ENCODE measurements around the gene UPF1.

UPF1 gene

DNA sequence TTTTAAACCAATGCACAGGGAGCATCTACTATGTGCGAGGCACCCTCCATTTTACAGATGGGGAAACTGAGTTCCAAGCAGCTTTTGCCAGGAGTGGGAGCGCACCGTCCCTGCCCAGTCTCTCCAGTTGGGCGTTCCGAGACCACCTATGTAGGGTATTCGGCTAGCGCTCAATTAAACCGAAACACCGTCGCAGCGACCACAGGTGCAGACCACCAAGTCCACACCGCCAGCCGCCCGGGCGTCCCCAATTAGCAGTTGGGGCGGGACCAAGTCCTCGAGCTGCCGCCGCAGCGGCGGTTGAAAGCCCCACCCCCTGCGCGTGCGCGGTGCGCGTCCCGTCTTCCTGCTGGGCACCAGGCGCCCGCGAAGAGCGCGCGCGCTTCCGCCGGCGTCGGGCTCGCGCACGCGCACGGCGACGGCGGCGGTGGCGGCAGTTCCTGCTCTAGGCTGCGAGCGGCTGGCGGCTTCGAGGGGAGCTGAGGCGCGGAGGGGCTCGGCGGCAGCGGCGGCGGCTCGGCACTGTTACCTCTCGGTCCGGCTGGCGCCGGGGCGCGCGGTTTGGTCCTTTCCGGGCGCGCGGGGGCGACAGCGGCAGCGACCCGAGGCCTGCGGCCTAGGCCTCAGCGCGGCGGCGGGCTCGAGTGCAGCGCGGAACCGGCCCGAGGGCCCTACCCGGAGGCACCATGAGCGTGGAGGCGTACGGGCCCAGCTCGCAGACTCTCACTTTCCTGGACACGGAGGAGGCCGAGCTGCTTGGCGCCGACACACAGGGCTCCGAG, at the start of gene UPF1:
TSS of gene UPF1 (plus strand) at position 436 of the 782 bp plus-strand sequence. CDS start at position 687, 251 bp downstream.
- H3F3A ChIP-seq (ENCODE audit: insufficient read depth, low read length) = peaks cover 15% of the 10 kb centered on the region
- H3K4me2 ChIP-seq (ENCODE audit: low read depth, low read length) = peak within 1 kb of the TSS; percentile 100
- peaks cover 51% of the 10 kb centered on the region for H3K79me2 ChIP-seq (ENCODE audit: low read length)
- peak within 1 kb of the TSS; percentile 65; the same call in 1 of the 2 replicates for H3K27ac ChIP-seq (ENCODE audit: low read length)
- peaks cover 26% of the 10 kb centered on the region for H3K4me1 ChIP-seq (ENCODE audit: low read length)
- no peaks in the 10 kb centered on the region for H3K9me3 ChIP-seq (replicated peaks; ENCODE audit: insufficient read depth, low read length)
- H3K9me2 ChIP-seq (replicated peaks; ENCODE audit: insufficient read depth, low read length) = no peaks in the 10 kb centered on the region
- TF ChIP-seq EZH2 (optimal IDR thresholded peaks at IDR 0.05; ENCODE audit: low read depth, low read length) (no peak), EZH2phosphoT487 (IDR thresholded peaks at IDR 0.05; ENCODE audit: low read length) (no peak)
- TF ChIP-seq, protein P1, sequence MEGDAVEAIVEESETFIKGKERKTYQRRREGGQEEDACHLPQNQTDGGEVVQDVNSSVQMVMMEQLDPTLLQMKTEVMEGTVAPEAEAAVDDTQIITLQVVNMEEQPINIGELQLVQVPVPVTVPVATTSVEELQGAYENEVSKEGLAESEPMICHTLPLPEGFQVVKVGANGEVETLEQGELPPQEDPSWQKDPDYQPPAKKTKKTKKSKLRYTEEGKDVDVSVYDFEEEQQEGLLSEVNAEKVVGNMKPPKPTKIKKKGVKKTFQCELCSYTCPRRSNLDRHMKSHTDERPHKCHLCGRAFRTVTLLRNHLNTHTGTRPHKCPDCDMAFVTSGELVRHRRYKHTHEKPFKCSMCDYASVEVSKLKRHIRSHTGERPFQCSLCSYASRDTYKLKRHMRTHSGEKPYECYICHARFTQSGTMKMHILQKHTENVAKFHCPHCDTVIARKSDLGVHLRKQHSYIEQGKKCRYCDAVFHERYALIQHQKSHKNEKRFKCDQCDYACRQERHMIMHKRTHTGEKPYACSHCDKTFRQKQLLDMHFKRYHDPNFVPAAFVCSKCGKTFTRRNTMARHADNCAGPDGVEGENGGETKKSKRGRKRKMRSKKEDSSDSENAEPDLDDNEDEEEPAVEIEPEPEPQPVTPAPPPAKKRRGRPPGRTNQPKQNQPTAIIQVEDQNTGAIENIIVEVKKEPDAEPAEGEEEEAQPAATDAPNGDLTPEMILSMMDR (IDR thresholded peaks at IDR 0.05; ENCODE audit: low read length) = no peak
- H3K36me3 ChIP-seq (replicated peaks; ENCODE audit: insufficient read depth, low read length) = peaks cover 6% of the 10 kb centered on the region; the same call in 1 of the 2 replicates
- H3K9ac ChIP-seq (ENCODE audit: low read length) = peak within 1 kb of the TSS; percentile 84
- peaks cover 41% of the 10 kb centered on the region for H4K20me1 ChIP-seq (ENCODE audit: insufficient read depth, low read length)
- DNase-seq = peak; percentile 98
- H3K4me3 ChIP-seq (ENCODE audit: low read length) = peak within 1 kb of the TSS; percentile 75
- H2AFZ ChIP-seq (ENCODE audit: low read length) = peak within 1 kb of the TSS; percentile 98
- H3K27me3 ChIP-seq (replicated peaks; ENCODE audit: insufficient read depth, low read length) = no peaks in the 10 kb centered on the region

DNA sequence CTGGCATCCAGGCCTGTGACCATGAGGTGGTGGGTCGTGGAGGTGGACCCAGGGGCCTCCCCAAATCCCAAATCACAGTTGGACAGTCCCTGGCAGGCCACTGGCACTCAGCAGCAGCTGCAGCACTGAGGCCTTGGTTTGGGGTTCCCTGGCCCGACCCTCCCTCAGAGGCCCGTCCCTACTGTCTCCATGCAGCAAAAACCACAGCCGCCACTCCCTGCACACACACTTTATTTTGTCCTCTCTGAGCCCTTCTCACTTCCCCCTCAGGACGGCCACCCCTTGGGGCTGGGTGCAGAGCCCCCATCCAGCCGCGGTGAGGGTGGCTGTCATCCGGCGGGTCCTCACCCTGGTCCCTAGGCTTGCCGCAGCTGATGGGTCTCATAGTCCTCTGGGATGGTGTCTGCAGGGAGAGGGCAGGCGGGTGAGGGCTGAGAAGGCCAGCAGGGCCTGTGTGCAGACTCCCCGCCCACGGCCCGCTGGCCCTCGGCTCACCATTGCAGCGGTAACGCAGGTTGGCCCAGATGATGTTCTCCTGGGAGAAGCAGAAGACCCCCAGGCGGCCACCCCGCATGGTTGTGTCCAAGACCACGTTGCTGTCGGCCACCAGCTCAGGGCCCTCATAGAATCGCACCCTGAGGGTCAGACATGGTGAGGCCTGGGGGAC, 49.1 kb upstream of the UPF1 start:
- H3K4me1 ChIP-seq (ENCODE audit: low read length) = peaks cover 10% of the 10 kb centered on the region
- DNase-seq = no peak
- no peaks in the 10 kb centered on the region for H4K20me1 ChIP-seq (ENCODE audit: insufficient read depth, low read length)
- H3K4me3 ChIP-seq (ENCODE audit: low read length) = no peak overlapping the region
- H3K27me3 ChIP-seq (replicated peaks; ENCODE audit: insufficient read depth, low read length) = peaks cover 37% of the 10 kb centered on the region
- H3K4me2 ChIP-seq (ENCODE audit: low read depth, low read length) = no peak overlapping the region
- H3K36me3 ChIP-seq (replicated peaks; ENCODE audit: insufficient read depth, low read length) = no peaks in the 10 kb centered on the region
- no peaks in the 10 kb centered on the region for H3K9me3 ChIP-seq (replicated peaks; ENCODE audit: insufficient read depth, low read length)
- no peak overlapping the region for H3K27ac ChIP-seq (ENCODE audit: low read length)
- no peaks in the 10 kb centered on the region for H3K79me2 ChIP-seq (ENCODE audit: low read length)
- no peaks in the 10 kb centered on the region for H3F3A ChIP-seq (ENCODE audit: insufficient read depth, low read length)
- TF ChIP-seq EZH2 (optimal IDR thresholded peaks at IDR 0.05; ENCODE audit: low read depth, low read length) = no peak
- no peak for TF ChIP-seq EZH2phosphoT487 (IDR thresholded peaks at IDR 0.05; ENCODE audit: low read length)
- TF ChIP-seq, protein P1 (IDR thresholded peaks at IDR 0.05; ENCODE audit: low read length) = no peak
- H2AFZ ChIP-seq (ENCODE audit: low read length) = no peak overlapping the region
- no peaks in the 10 kb centered on the region for H3K9me2 ChIP-seq (replicated peaks; ENCODE audit: insufficient read depth, low read length)
- no peak overlapping the region for H3K9ac ChIP-seq (ENCODE audit: low read length)

DNA sequence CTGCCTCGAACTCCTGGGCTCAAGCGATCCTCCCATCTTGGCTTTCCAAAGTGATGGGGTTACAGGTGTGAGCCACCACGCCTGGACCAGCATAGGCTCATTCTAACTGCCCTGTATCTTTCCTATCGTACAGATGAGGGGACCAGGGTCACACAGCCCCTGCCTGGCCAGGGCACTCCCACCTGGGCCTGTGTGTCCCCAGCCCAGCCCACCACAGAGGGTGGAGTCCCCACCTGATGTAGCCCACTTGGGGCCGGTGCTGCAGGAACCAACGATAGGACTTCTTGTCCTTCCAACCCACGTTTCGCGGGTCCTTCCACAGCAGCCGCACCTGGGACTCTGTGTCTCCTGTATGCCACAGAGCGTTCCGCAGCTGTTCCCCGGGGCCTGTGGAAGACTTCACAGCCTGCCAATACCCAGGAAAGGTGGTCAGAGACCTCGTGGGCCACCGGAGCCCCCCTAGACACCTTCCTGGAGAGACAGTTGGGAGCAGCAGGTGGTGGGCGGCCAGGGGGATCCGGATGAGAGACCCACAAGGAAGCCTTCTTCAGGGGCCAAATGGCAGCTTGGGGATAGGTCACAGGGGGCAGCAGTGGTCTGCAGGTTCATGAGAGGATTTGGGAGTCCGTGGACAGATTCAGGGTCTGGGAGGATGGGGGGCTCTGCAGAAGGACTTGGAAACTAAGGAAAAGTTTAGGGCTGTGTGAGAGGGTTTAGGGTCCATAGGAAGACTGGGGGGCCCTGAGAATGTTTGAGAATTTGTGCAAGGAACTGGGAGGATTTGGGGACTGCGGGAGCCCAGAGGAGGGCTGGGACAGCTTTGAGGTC, 47.6 kb upstream of the UPF1 start:
- Histone ChIP-seq H2AFZ (ENCODE audit: low read length) (no peak overlapping the region), H3K4me2 (ENCODE audit: low read depth, low read length) (no peak overlapping the region), H3K27me3 (replicated peaks; ENCODE audit: insufficient read depth, low read length) (peaks cover 42% of the 10 kb centered on the region), H3K9me2 (replicated peaks; ENCODE audit: insufficient read depth, low read length) (no peaks in the 10 kb centered on the region), H3K27ac (ENCODE audit: low read length) (no peak overlapping the region), H3F3A (ENCODE audit: insufficient read depth, low read length) (no peaks in the 10 kb centered on the region), H3K79me2 (ENCODE audit: low read length) (no peaks in the 10 kb centered on the region), H3K9me3 (replicated peaks; ENCODE audit: insufficient read depth, low read length) (no peaks in the 10 kb centered on the region), H3K4me3 (ENCODE audit: low read length) (no peak overlapping the region), H3K4me1 (ENCODE audit: low read length) (no peaks in the 10 kb centered on the region), H4K20me1 (ENCODE audit: insufficient read depth, low read length) (no peaks in the 10 kb centered on the region), H3K36me3 (replicated peaks; ENCODE audit: insufficient read depth, low read length) (no peaks in the 10 kb centered on the region), H3K9ac (ENCODE audit: low read length) (no peak overlapping the region)
- no peak for DNase-seq
- TF ChIP-seq EZH2phosphoT487 (IDR thresholded peaks at IDR 0.05; ENCODE audit: low read length) = no peak
- no peak for TF ChIP-seq EZH2 (optimal IDR thresholded peaks at IDR 0.05; ENCODE audit: low read depth, low read length)
- TF ChIP-seq, protein P1 (IDR thresholded peaks at IDR 0.05; ENCODE audit: low read length) = no peak
